GM19035 (cell line): ENCODE measurements around the gene HDAC9.

Experiments
- ATAC-seq: cut with Tn5 transposase; IDR thresholded peaks from one replicate; pipeline ENCODE4 v1.9.1; 2021; ENCODE audit not compliant: unreplicated experiment

HDAC9 gene

DNA sequence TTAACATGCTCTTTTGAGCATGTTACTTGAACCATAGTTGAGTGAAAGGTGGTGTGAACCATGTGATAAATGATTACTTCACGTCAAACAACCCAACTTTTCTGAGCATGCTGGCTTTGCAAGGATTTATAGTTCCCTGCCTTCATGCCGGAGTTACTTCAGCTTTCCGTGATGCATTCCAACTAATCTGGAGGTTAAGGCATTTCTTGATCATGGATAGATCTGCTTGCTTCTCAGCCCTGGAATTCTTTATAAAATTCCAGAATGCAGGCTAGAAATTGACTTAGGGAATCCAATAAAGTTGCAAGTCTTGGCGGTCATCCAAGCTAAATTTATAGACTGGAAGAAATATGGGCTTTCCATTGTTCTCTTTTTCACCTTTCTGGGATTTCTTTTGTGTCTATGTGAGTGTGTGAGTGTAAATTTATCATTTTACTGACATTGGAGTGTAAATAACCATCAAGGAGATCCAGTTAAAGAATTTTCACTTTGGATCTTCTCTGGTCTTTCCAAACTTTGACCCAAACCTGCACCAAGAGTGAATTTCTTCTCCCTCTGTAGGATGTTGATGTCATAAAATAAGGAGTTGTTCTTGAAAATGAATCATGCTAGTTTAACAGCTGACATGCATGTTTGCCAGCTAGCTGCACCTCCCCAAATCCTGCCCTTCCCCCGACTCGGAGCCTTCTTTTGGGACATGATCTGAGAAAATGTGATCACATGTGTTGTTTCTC is 332.9 kb downstream of the HDAC9 start:
- ATAC-seq = no peak

DNA sequence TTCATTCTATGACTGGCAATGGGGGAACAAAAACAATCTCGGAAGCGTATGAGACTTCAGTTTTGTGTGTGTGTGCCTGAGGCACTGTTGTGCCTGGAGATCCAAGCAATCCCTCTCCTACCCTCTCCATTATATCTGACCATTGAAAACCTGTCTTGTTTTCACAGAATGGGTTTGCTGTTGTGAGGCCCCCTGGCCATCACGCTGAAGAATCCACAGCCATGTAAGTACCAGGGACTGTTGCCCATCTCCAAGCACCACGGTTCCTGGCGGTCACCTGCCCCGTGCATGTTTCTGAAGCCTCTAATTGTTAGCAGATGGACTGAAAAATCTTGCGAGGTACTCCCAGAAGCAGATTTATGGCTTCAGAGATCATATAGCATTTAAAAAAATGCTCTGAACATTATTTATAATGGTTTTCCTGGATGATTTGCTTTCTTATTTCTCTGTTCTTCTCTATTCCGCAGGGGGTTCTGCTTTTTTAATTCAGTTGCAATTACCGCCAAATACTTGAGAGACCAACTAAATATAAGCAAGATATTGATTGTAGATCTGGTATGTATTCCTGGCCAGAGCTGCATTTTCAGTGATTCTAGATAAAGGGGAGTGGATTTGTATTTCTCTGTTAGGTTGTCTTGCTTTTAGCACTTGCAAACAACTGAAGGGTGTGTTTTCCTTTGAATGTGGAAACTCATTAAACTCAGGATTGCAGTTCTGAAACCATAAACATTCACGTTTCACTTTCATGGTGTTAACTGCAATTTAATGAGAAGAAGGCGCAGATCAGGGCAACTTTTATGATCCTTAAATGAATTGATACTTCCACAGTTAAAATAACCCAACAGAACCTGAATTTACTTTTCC is 333.7 kb downstream of the HDAC9 start:
- no peak for ATAC-seq

DNA sequence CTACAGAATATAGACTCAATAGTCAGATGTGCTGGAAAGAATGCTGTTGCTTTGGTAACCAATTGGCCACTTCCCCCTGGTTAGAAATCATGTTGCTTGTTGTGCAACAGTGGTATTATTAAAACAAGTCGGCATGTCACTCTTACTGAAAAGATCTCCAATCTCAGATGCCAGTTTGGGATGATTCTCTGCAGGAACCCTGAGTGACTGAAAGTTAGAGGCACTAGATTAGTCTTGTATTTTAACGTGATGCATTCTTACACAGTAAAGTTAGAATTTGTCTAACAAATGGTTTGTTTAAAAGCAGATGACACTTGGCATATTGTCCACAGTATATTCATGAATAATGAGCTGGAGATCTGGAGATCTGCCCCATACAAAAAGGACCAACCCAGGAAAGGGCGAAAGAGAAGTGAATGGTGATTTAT is 334.3 kb downstream of the HDAC9 start:
- no peak for ATAC-seq

DNA sequence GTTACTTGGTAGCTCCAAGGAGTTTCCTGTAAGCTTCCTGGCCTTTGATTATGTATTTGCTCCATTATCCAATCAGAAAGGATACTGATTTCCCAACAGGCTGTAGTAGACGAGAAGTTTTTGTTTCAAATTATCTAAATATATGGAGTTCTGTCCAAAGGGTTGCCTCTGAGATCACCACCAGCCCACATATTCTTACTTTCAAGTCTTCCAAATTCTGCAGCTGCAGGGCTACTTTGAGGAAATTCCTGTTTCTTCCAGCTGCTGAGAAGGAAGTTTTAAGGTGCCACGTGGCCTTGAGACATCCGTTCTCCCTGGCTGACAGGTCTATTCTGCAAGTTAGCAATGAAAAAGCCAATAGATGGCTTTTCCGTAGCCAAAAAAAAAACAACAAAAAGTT is 335.9 kb downstream of the HDAC9 start:
- ATAC-seq = no peak

DNA sequence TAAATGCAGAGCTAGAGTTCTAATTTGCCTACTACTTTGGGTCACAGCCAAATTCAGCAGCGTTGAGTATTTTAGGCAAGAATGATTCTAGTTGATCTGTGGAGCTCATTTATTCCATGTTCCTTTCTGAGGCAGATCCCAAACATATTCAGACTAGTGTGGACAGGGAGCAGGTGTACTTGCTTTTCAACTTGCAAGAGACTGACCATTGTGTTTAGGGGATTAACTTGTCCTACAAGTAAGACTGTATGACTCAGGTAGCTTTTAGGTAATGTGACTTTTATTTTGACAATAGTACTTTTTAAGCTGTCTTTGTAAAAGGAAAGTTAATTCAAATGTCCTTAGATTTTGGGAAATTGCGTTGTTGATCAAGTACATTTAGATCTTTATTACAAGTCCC is 336.4 kb downstream of the HDAC9 start:
- ATAC-seq = no peak

DNA sequence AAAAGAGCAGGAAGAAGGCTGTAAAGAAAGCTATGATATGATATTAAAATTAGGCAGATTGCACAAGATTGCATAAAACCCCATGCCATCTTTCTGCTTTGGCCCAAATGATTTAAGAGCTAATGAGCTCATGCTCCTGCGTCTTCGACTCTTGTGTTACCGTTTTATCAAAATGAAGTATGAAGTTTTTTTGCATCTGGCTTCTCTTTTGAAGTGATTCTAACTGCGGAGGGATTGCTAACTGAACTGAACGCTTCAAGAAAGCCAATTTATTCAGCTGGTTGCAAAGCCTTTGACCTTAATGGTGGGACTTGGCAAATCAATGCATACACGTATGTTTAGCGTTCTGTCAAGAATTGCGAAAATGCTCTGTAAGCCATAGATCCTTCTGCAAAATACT is 339.0 kb downstream of the HDAC9 start:
- ATAC-seq = no peak

DNA sequence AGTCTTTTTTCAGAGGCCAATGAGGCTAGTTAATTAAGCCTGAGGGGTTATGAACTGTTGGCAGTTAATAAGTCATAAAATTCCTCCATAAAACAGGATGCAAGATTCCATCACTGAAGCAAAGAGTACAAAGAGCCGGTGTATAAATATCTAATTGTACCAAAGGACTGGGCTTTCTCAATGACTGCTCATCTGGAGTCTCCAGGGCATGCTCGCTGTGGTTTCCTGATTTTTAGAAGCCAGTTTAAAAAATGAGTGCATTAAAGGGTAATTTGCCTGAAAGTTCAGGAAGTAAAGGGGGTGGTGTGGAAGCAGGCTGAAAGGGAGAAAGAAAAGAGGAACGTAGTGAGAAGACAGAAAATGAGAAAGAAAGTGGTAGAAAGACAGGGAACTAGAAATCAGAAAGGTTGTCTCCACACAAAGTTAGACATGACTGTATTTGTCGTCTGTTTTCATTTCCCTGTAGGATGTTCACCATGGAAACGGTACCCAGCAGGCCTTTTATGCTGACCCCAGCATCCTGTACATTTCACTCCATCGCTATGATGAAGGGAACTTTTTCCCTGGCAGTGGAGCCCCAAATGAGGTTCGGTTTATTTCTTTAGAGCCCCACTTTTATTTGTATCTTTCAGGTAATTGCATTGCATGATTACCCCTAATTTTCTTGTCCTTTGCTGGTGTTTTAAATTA is 339.6 kb downstream of the HDAC9 start:
- no peak for ATAC-seq

DNA sequence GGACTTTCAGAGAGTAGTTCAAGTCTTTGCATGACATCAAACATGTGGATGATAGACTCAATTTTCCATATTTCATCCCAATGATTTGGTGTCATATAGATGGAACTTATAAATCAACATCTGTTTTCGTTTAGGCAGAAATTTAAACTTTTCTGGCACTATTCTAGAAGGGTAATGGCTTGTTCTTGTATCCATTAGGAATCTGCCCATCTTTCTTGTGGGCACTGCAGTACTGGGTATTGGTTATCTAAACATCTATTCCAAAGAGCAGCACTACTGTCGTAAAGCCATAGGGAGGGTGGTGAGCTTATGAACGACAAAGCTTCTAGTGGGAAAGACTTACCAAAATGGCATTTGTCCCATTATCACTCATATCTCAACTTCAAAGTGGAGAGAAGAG is 348.4 kb downstream of the HDAC9 start:
- no peak for ATAC-seq

DNA sequence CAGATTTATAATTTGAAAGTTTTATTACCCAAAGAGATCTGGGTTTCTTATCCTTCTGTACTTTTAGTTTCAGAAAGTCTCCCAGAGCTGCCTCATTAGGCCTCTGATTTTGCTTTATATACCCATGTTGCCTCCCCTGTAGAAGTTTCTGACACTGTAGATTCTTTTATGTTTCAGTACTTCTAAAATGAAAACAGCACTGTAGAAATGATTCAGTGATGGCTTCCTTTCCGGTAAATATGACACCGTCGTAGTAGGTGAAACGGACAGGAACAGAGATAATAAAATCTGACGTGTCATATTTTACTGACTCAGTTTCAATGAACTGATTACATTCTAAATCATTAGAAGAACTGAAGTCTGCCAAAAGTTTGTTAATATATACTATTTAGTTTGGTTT is 349.2 kb downstream of the HDAC9 start:
- no peak for ATAC-seq

DNA sequence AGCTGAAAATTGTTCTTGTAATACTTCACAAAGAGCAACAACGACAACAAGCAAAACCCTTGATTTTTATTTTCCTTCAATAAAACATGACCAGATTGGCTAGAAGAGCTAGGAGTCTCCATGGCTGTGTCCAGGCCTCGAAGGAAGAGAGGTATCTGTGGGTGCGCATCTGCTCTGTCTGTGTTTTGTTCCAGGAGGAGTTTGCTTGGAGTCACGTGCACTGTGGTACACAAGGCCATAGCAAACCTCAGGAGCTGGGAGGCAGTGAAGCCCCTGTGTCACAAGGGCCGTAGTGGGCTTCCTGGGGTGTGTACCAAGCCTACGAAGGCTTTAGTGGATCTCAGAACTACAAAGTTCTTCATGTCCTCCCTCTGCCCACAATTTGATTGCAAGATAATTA is 350.2 kb downstream of the HDAC9 start:
- ATAC-seq = no peak

DNA sequence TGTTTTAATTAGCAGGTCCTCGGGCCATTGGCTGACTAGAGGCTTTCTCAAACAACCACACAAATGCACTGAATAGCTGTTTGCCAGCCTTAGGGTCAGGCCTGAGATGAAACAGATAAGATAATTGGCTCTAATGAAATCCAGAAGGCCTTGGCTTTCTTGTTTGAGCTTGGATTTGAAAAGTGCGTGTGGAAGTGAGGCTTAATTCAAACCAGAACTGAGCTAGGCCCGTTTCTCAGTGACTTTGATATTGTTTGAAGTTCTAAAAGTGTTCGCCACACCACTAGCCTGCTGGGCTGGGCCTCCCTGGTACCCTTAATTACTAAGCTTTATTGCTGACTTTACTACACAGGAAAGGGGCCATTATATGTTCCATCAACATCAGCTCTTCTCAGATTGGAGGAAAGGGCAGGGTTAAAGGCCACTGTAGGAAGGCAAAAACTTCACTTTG is 351.2 kb downstream of the HDAC9 start:
- no peak for ATAC-seq

DNA sequence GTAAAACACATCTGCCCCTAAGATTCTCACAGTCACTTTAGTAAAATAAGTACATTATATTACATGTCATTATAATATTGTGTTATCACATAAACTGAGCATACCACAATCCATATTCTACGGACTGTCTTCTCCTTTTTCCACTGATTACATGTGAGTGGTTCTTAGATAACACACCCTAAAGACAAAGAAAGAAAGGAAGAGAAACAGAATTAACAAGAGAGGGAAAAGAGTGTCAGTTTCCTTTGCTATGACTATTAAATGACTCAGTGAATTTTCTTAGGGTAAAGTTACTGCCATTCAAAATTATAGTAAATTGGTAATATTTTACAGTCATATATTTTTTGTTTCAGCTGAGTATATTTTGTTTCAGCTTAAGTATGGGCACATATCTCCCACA is 353.6 kb downstream of the HDAC9 start:
- no peak for ATAC-seq

DNA sequence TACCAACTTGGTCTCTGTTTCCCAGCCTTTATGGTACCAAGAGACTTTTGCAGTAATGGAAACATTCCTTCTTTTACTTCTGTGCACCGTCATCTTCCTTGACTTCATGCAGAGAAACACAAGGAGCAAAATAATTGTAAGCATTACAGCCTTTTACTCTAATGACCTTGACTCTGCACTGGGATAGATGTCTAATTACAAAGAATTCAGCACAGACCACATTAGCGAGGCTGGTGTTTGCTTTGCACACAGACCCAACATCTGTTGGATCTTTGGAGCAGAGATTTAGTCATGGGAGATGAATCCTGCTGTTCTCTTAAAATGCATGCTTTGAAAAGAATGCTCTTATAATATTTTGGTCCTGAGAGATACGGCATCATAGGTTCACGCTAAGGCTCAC is 360.2 kb downstream of the HDAC9 start:
- no peak for ATAC-seq

DNA sequence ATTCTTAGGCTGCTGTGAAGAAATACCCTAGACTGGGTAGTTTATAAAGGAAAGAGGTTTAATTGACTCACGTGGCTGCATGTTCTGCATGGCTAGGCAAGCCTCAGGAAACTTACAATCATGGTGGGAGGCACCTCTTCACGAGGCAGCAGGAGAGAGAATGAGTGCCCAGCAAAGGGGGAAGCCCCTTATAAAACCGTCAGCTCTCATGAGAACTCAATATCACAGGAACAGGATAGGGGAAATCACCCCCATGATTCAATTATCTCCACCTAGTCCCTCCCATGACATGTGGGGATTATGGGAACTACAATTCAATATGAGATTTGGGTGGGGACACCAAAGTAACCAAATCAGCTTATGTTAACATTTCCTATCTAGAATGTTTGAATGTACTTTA is 362.7 kb downstream of the HDAC9 start:
- ATAC-seq = no peak

DNA sequence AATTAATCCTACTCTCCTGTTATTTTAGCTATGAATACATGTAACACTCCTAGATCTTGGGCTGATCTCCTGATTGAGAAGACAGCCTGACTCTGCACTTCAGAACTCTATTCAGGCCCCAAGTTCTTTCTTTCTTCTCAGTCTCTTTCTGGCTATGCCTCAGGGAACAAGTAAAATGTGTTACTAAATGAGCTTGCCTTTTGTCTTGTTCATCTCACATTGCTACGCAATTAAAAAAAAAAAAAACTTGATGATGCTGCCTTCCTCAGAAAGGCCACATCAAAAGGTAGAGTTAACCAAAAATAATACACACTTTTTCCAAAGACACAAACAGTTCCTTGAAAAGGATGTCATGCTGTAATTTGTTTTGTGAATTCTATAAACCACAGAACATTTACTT is 363.8 kb downstream of the HDAC9 start:
- ATAC-seq = no peak

DNA sequence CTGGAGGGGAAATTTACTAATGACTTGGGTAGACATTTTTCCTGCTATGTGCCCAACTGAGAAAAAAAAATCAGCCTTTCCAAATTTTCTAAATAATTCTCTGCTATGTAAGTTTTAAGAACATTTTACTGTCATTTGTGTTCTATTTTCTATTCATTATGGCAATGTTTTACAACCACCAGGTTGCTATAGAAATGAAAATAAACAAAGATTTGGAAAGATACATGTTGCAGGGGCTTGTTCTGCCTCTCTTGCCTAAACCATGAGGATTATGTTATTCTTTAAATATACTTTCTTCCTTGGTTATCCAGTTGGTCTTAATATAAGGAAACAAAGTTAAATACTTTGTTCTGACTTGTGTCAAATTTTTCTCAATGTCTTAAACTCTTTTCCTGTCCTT is 364.7 kb downstream of the HDAC9 start:
- no peak for ATAC-seq

DNA sequence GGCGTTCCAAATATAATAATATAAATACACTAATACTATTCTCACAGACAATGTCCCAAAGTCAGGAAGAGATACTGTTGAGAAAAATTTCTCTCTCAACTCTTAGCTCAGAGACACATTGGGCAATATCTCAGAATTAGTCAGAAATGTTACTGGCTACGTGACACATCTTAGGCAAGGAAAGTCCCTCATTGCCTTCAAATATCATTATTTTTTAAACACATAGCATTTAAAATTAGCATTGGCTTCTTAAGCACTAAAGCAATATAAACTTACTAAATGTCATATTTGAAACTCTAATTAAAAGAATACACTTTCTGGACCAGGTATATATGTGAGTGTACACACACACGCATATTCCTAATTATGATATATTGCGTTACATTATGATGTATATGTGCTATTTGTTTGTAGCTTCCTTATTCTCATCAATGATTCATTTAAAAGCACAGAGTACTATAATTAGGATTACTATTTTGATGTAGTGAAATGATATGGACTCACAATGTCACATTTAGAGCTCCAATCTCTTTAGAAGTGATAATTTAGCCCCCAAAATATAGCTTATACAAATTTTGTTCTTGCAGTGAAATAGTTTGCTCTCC is 366.1 kb downstream of the HDAC9 start:
- ATAC-seq = peak; percentile 82

DNA sequence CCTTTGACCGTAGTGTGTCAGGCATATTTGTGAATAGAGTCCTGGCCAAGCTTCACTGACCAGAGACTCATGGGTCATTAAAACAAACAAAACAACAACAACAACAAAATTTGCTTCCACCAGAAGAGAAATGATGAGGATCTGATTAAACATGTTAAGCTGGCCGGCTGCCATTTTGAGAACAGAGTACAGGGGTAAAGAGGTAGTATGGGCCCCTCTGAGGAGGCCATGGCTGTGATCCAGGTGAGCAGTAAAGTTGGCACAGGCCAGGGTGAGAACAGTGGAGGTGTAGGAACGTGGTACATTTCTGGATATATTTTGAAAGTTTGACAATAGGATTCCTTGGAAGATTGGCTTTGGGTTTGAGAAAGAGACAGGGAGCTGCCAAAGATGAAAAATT is 369.4 kb downstream of the HDAC9 start:
- ATAC-seq = no peak

DNA sequence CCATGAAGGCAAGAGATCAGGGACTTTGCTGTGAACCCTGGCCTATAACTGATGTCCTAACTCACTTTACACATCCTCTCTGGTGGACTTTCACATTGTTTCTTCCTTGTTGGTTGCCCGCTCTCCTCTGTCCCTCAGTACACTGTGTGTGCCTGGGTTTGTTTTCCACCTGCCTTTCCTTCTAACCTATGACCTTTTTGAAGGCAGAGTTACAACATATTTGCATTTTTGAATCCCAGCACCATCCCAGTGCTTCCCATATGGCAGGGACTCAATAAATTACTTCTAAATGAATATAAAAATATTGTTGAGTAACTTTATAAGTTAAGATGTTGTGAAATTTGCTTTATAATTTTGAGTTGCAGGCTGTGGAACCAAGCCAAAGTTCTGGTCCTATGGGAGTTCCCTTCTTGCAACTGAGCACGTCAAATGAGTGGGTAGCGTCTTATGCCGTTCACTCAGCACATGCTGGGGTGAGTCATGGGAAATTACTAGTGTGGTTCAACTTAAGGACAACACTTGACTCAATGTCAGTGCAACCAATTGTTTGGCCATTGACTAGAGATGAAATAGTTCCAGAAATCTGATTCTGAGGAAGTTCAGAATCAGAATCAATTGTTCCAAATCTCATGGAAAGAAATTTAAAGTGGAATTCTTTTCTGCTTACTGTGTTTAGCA is 370.9 kb downstream of the HDAC9 start:
- peak; percentile 76 for ATAC-seq

DNA sequence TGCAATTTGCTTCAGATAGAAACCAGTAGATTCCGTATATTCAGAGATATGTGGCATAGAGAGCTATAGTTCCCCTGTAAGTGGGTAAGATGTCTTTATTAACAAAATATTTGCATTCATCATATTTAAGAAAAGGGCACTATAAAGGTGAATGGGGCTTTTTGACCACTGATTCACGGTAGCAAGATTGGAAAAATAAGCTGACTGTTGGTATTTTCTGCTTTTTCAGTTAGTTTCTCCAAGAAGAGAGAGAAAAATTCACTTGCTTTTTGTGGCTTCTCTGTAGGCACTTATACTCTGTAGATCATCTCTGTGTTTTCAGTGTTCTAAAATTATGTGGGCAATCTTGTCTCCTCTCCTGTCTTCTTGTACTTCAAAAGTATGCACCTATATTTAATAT is 376.8 kb downstream of the HDAC9 start:
- no peak for ATAC-seq
